ENCODE measurements around the gene ATP8A2. TPM values are rescaled to one million over a fixed set of nuclear protein-coding genes. Genes with fewer than 3 reads are reported as not detected.

ATP8A2 gene
- polyA plus RNA-seq, 4 donors: 5.2 to 11.3 (median 6.8) TPM

Other genes starting within 250 kb of the ATP8A2 start
- under 1 TPM; 0.32 to 0.36 (median 0.32) TPM for gene AMER2, start 199.7 kb upstream of the ATP8A2 start, polyA plus RNA-seq (ENCODE audit: insufficient read length in 4 of 4)
- gene MTMR6, start 84.5 kb upstream of the ATP8A2 start, polyA plus RNA-seq (ENCODE audit: insufficient read length in 4 of 4): 10 to 100 TPM; 18.1 to 24.4 (median 19.8) TPM
- 10 to 100 TPM; 43.5 to 60.5 (median 47.0) TPM for gene NUP58, start 70.3 kb upstream of the ATP8A2 start, polyA plus RNA-seq (ENCODE audit: insufficient read length in 4 of 4)

Data from left renal pelvis (tissue), 4 donors.